WERI-Rb-1 (cell line): ENCODE results near the gene FAM110D.
A peak's percentile ranks its signal among the peaks of the same experiment; 100 is the strongest.

Experiments used
- DNase-seq: peaks from one replicate; pipeline ENCODE4 v3.0.0-alpha.2; 2020
- H3K27ac ChIP-seq: fragments of 250-450 bp; sonication (Bioruptor Pico); 2 replicates; pipeline ENCODE4 v1.5.1; 2020; ENCODE audit warnings: mild to moderate bottlenecking, moderate library complexity
- H3K27me3 ChIP-seq: fragments of 250-450 bp; sonication (Bioruptor Pico); 2 replicates; pipeline ENCODE4 v1.5.1; 2021; ENCODE audit warnings: mild to moderate bottlenecking, low read depth, moderate library complexity; ENCODE audit not compliant: insufficient read depth, severe bottlenecking
- H3K36me3 ChIP-seq: fragments of 250-450 bp; sonication (Bioruptor Pico); 2 replicates; pipeline ENCODE4 v1.5.1; 2020; ENCODE audit warnings: mild to moderate bottlenecking, moderate library complexity
- H3K4me3 ChIP-seq: 2 replicates; pipeline ENCODE4 v1.5.1; 2011; ENCODE audit warnings: low read depth, mild to moderate bottlenecking, control low read depth, low read length
- H3K9me3 ChIP-seq: fragments of 250-450 bp; sonication (Bioruptor Pico); 2 replicates; pipeline ENCODE4 v1.5.1; 2021; ENCODE audit warnings: mild to moderate bottlenecking, moderate library complexity; ENCODE audit not compliant: severe bottlenecking
- CTCF ChIP-seq: IDR thresholded peaks from 2 replicates; pipeline ENCODE4 v1.5.1; 2011; ENCODE audit warnings: low read depth, mild to moderate bottlenecking, control low read depth, inconsistent platforms, low read length

The FAM110D gene

DNA sequence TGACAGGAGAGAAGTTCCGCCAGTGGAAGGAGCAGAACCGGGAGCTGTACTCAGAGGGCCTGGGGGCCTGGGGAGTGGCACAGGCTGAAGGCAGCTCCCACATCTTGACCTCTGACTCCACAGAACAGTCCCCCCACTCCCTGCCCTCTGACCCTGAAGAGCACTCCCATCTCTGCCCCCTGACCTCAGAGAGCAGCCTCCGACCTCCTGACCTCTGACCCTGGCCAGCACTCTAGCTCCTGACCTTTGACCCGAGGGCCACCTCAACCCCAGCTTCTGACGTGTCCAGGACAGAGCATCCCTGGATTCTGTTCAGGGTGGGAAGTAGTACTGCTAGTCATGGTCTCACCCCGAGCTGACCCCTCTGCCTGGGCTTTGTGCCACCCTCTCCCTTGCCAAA, 30.5 kb downstream of the FAM110D start:
- Histone ChIP-seq H3K27me3 (no peaks in the 10 kb centered on the region), H3K9me3 (no peaks in the 10 kb centered on the region), H3K36me3 (no peaks in the 10 kb centered on the region), H3K27ac (no peak overlapping the region), H3K4me3 (no peak overlapping the region)
- no peak for DNase-seq
- TF ChIP-seq CTCF = no peak

- DNase-seq = no peak
- H3K27ac ChIP-seq = no peak overlapping the region
- no peak for TF ChIP-seq CTCF
Observed at GRCh38 chr1:26189751-26190275, 30.9 kb downstream of the FAM110D start.

GRCh38 chr1:26190373-26190987, 31.6 kb downstream of the FAM110D start, which contains the start of gene CATSPER4:
Gene CATSPER4, plus strand, starts transcription at chr1:26190602. Its CDS starts 26 bp downstream, at chr1:26190628.
- DNase-seq = peak; percentile 74
- H3K27ac ChIP-seq = no peak within 1 kb of the TSS
- H3K36me3 ChIP-seq = no peaks in the 10 kb centered on the region
- peak; percentile 53 for TF ChIP-seq CTCF
- no peaks in the 10 kb centered on the region for H3K9me3 ChIP-seq
- no peak within 1 kb of the TSS for H3K4me3 ChIP-seq
- H3K27me3 ChIP-seq = no peaks in the 10 kb centered on the region

More at GRCh38 chr1:26189751-26190275, 30.9 kb downstream of the FAM110D start:
- Histone ChIP-seq H3K4me3 (no peak overlapping the region), H3K9me3 (no peaks in the 10 kb centered on the region), H3K27me3 (no peaks in the 10 kb centered on the region), H3K36me3 (no peaks in the 10 kb centered on the region)

GRCh38 chr1:26191739-26192138, 32.9 kb downstream of the FAM110D start:
- Histone ChIP-seq H3K4me3 (no peak overlapping the region), H3K27ac (no peak overlapping the region), H3K9me3 (no peaks in the 10 kb centered on the region), H3K27me3 (no peaks in the 10 kb centered on the region), H3K36me3 (no peaks in the 10 kb centered on the region)
- DNase-seq = no peak
- no peak for TF ChIP-seq CTCF

- no peak for TF ChIP-seq CTCF
- H3K27me3 ChIP-seq = no peaks in the 10 kb centered on the region
- no peaks in the 10 kb centered on the region for H3K9me3 ChIP-seq
- no peak overlapping the region for H3K4me3 ChIP-seq
- DNase-seq = no peak
- H3K27ac ChIP-seq = no peak overlapping the region
- H3K36me3 ChIP-seq = no peaks in the 10 kb centered on the region
Observed at GRCh38 chr1:26195805-26196204, 36.9 kb downstream of the FAM110D start.

- Histone ChIP-seq H3K4me3 (no peak overlapping the region), H3K36me3 (no peaks in the 10 kb centered on the region), H3K27ac (no peak overlapping the region), H3K27me3 (no peaks in the 10 kb centered on the region), H3K9me3 (no peaks in the 10 kb centered on the region)
- DNase-seq = no peak
- TF ChIP-seq CTCF = no peak
Observed at GRCh38 chr1:26197301-26197700, 38.4 kb downstream of the FAM110D start.
